ENCODE measurements around the gene MLX. TPM values are rescaled to one million over a fixed set of nuclear protein-coding genes. Genes with fewer than 3 reads are reported as not detected.
A peak's percentile ranks its signal among the peaks of the same experiment; 100 is the strongest.

Gene MLX
- total RNA-seq, 2 experiments from 2014 or later = 42.7 to 45.9 TPM

GRCh38 chr17:42553161-42553818 is 13.6 kb upstream of the MLX start:
- POLR2A ChIA-PET = interaction anchor here (0.5 to 2.3 kb wide), 4 partner anchors 12 to 590 kb away, joined by 3 to 12 read pairs (median 4); no protein-coding TSS in a partner anchor

GRCh38 chr17:42553866-42554249 is 13.0 kb upstream of the MLX start:
- Mint-ChIP-seq H3K4me1 (ENCODE audit: low read depth) (peaks cover 18% of the 10 kb centered on the region), H3K36me3 (ENCODE audit: low read depth) (peaks cover 3% of the 10 kb centered on the region), H3K4me3 (peak overlapping the region; percentile 91), H3K27ac (peak overlapping the region; percentile 85), H3K27me3 (no peaks in the 10 kb centered on the region), H3K9me3 (no peaks in the 10 kb centered on the region)
- ChIA-PET CTCF (interaction anchor here (0.7 to 1.8 kb wide), 7 partner anchors 12 to 256 kb away, joined by 3 to 6 read pairs (median 3); no protein-coding TSS in a partner anchor), POLR2A (interaction anchor here (0.8 to 2.3 kb wide), 4 partner anchors 10 to 54 kb away, joined by 3 to 12 read pairs (median 4); no protein-coding TSS in a partner anchor)
- ATAC-seq (peak; percentile 20), DNase-seq (peak; percentile 45)
- TF ChIP-seq CTCF (IDR thresholded peaks at IDR 0.05) = no peak
- intact Hi-C loops (cut with micrococcal nuclease) = no loop called here

More at GRCh38 chr17:42553161-42553818, 13.6 kb upstream of the MLX start:
- ATAC-seq (no peak), DNase-seq (no peak)
- Mint-ChIP-seq H3K9me3 (no peaks in the 10 kb centered on the region), H3K4me1 (ENCODE audit: low read depth) (peaks cover 20% of the 10 kb centered on the region), H3K27me3 (no peaks in the 10 kb centered on the region), H3K4me3 (peak overlapping the region; percentile 91), H3K36me3 (ENCODE audit: low read depth) (peaks cover 3% of the 10 kb centered on the region), H3K27ac (peak overlapping the region; percentile 20)
- CTCF ChIA-PET = interaction anchor here (0.9 to 1.8 kb wide), 5 partner anchors 11 to 112 kb away, joined by 3 to 6 read pairs (median 4); no protein-coding TSS in a partner anchor
- TF ChIP-seq CTCF (IDR thresholded peaks at IDR 0.05) = no peak
- intact Hi-C loops (cut with micrococcal nuclease) = no loop called here

- peak overlapping the region; percentile 85 for H3K27ac Mint-ChIP-seq
- POLR2A ChIA-PET = interaction anchor here (0.8 to 2.3 kb wide), 5 partner anchors 11 to 54 kb away, joined by 3 to 12 read pairs (median 4); no protein-coding TSS in a partner anchor
- TF ChIP-seq CTCF (IDR thresholded peaks at IDR 0.05) = no peak
- DNase-seq = peak; percentile 90
- peak; percentile 94 for ATAC-seq
- H3K9me3 Mint-ChIP-seq = no peaks in the 10 kb centered on the region
- peaks cover 3% of the 10 kb centered on the region for H3K36me3 Mint-ChIP-seq (ENCODE audit: low read depth)
- CTCF ChIA-PET = interaction anchor here (0.7 to 1.8 kb wide), 9 partner anchors 10 to 256 kb away, joined by 3 to 6 read pairs (median 3); no protein-coding TSS in a partner anchor
- H3K4me1 Mint-ChIP-seq (ENCODE audit: low read depth) = peaks cover 12% of the 10 kb centered on the region
- no peaks in the 10 kb centered on the region for H3K27me3 Mint-ChIP-seq
- intact Hi-C loops (cut with micrococcal nuclease) = no loop called here
- peak overlapping the region; percentile 91 for H3K4me3 Mint-ChIP-seq
Observed at GRCh38 chr17:42554250-42555121, 12.4 kb upstream of the MLX start.

GRCh38 chr17:42555122-42555622 is 11.7 kb upstream of the MLX start:
- peaks cover 3% of the 10 kb centered on the region for H3K36me3 Mint-ChIP-seq (ENCODE audit: low read depth)
- H3K27ac Mint-ChIP-seq = peak overlapping the region; percentile 85
- no peaks in the 10 kb centered on the region for H3K9me3 Mint-ChIP-seq
- no peak for TF ChIP-seq CTCF (IDR thresholded peaks at IDR 0.05)
- intact Hi-C loops (cut with micrococcal nuclease) = no loop called here
- DNase-seq = no peak
- peak; percentile 1 for ATAC-seq
- H3K4me1 Mint-ChIP-seq (ENCODE audit: low read depth) = peaks cover 13% of the 10 kb centered on the region
- H3K4me3 Mint-ChIP-seq = peak overlapping the region; percentile 91
- H3K27me3 Mint-ChIP-seq = no peaks in the 10 kb centered on the region
- POLR2A ChIA-PET = interaction anchor here (1.1 to 2.3 kb wide), 2 partner anchors 14 to 37 kb away, joined by 4 to 12 read pairs; no protein-coding TSS in a partner anchor
- CTCF ChIA-PET = interaction anchor here (0.7 to 1.8 kb wide), 5 partner anchors 9 to 28 kb away, joined by 3 to 5 read pairs (median 3); no protein-coding TSS in a partner anchor
